Measurements from ENCODE around the gene GPC1.

Gene GPC1

DNA sequence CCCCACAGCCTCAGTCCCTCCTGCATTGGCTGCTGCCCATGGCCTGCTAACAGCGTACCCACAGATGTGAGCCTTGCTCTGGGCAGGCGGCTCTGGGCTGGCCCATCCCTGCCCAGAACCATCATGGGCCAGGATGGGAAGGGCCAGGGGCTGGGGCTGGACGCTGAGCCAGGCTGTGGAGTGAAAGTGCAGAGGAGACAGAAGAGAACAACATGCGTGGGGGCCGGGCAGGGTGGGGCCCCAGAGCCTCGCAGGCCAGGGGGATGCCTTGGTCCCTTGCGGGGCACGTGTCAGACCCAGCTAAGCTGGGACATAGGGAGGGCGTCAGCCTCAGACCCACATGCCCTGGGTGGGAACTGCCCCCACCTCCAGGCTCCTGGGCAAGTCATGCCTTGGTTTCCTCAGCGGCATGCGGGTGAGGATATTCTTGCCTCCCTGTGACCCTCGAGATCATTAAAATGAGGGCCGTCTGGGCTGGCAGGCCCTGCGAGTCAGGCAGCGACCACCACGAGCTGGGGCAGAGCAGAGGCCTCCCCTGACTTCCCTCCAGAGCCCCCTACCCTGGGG lies 27.3 kb downstream of the GPC1 start:
- Histone ChIP-seq H3K9me3 (ENCODE audit: insufficient read depth, low read depth, low read length) (no peaks in the 10 kb centered on the region), H3K9ac (ENCODE audit: low read depth, low read length) (no peak overlapping the region), H3K27ac (ENCODE audit: low read depth, low read length) (no peak overlapping the region), H3K27me3 (ENCODE audit: insufficient read depth, low read length) (no peaks in the 10 kb centered on the region), H3K36me3 (ENCODE audit: insufficient read depth, low read length) (peaks cover 20% of the 10 kb centered on the region), H3K4me1 (ENCODE audit: insufficient read depth, low read length) (peaks cover 7% of the 10 kb centered on the region), H3K4me3 (ENCODE audit: low read length) (no peak overlapping the region)
- WGBS, result 92% methylated on average over 16 of the region's 16 CpGs

GRCh38 chr2:240463274-240463865 lies 27.9 kb downstream of the GPC1 start:
- H3K4me1 ChIP-seq (ENCODE audit: insufficient read depth, low read length), result peaks cover 1% of the 10 kb centered on the region
- H3K27ac ChIP-seq (ENCODE audit: low read depth, low read length), result no peak overlapping the region
- H3K9me3 ChIP-seq (ENCODE audit: insufficient read depth, low read depth, low read length), result no peaks in the 10 kb centered on the region
- WGBS, result 93% methylated on average over 22 of the region's 22 CpGs
- no peak overlapping the region for H3K4me3 ChIP-seq (ENCODE audit: low read length)
- no peak overlapping the region for H3K9ac ChIP-seq (ENCODE audit: low read depth, low read length)
- H3K27me3 ChIP-seq (ENCODE audit: insufficient read depth, low read length), result no peaks in the 10 kb centered on the region
- H3K36me3 ChIP-seq (ENCODE audit: insufficient read depth, low read length), result peaks cover 20% of the 10 kb centered on the region

- H3K27me3 ChIP-seq (ENCODE audit: insufficient read depth, low read length), result no peaks in the 10 kb centered on the region
- H3K9me3 ChIP-seq (ENCODE audit: insufficient read depth, low read depth, low read length), result no peaks in the 10 kb centered on the region
- H3K9ac ChIP-seq (ENCODE audit: low read depth, low read length), result no peak overlapping the region
- H3K27ac ChIP-seq (ENCODE audit: low read depth, low read length), result no peak overlapping the region
- H3K36me3 ChIP-seq (ENCODE audit: insufficient read depth, low read length), result peaks cover 20% of the 10 kb centered on the region
- no peak overlapping the region for H3K4me3 ChIP-seq (ENCODE audit: low read length)
- H3K4me1 ChIP-seq (ENCODE audit: insufficient read depth, low read length), result no peaks in the 10 kb centered on the region
- WGBS, result 97% methylated on average over 21 of the region's 21 CpGs
Observed at GRCh38 chr2:240463866-240464481, 28.5 kb downstream of the GPC1 start.

GRCh38 chr2:240464514-240465241 lies 29.2 kb downstream of the GPC1 start:
- H3K9me3 ChIP-seq (ENCODE audit: insufficient read depth, low read depth, low read length), result no peaks in the 10 kb centered on the region
- no peak overlapping the region for H3K27ac ChIP-seq (ENCODE audit: low read depth, low read length)
- 84% methylated on average over 43 of the region's 43 CpGs for WGBS
- H3K27me3 ChIP-seq (ENCODE audit: insufficient read depth, low read length), result no peaks in the 10 kb centered on the region
- H3K4me3 ChIP-seq (ENCODE audit: low read length), result no peak overlapping the region
- peaks cover 20% of the 10 kb centered on the region for H3K36me3 ChIP-seq (ENCODE audit: insufficient read depth, low read length)
- no peak overlapping the region for H3K9ac ChIP-seq (ENCODE audit: low read depth, low read length)
- no peaks in the 10 kb centered on the region for H3K4me1 ChIP-seq (ENCODE audit: insufficient read depth, low read length)

- H3K9me3 ChIP-seq (ENCODE audit: insufficient read depth, low read depth, low read length), result no peaks in the 10 kb centered on the region
- no peaks in the 10 kb centered on the region for H3K4me1 ChIP-seq (ENCODE audit: insufficient read depth, low read length)
- no peak overlapping the region for H3K27ac ChIP-seq (ENCODE audit: low read depth, low read length)
- H3K9ac ChIP-seq (ENCODE audit: low read depth, low read length), result no peak overlapping the region
- peaks cover 20% of the 10 kb centered on the region for H3K36me3 ChIP-seq (ENCODE audit: insufficient read depth, low read length)
- H3K4me3 ChIP-seq (ENCODE audit: low read length), result no peak overlapping the region
- WGBS, result 97% methylated on average over 22 of the region's 22 CpGs
- no peaks in the 10 kb centered on the region for H3K27me3 ChIP-seq (ENCODE audit: insufficient read depth, low read length)
Observed at GRCh38 chr2:240465268-240465764, 29.9 kb downstream of the GPC1 start.

DNA sequence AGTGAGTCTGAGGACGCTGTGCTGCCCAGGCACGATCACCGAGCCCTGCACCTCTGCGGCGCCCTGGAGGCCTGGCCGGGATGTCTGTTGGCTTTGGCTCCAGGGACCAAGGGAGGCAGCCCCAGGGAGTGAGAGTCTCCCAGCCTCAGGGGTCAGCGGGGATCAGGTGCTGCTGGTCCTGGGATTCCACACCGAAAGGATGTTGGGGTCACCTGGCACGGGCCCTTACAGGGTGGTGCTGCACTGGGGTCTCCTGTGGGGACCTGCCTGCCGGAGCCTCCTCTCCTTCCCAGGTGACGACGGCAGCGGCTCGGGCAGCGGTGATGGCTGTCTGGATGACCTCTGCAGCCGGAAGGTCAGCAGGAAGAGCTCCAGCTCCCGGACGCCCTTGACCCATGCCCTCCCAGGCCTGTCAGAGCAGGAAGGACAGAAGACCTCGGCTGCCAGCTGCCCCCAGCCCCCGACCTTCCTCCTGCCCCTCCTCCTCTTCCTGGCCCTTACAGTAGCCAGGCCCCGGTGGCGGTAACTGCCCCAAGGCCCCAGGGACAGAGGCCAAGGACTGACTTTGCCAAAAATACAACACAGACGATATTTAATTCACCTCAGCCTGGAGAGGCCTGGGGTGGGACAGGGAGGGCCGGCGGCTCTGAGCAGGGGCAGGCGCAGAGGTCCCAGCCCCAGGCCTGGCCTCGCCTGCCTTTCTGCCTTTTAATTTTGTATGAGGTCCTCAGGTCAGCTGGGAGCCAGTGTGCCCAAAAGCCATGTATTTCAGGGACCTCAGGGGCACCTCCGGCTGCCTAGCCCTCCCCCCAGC lies 30.5 kb downstream of the GPC1 start:
- Histone ChIP-seq H3K36me3 (ENCODE audit: insufficient read depth, low read length) (peaks cover 20% of the 10 kb centered on the region), H3K4me3 (ENCODE audit: low read length) (no peak overlapping the region), H3K27me3 (ENCODE audit: insufficient read depth, low read length) (no peaks in the 10 kb centered on the region), H3K27ac (ENCODE audit: low read depth, low read length) (no peak overlapping the region), H3K4me1 (ENCODE audit: insufficient read depth, low read length) (no peaks in the 10 kb centered on the region), H3K9ac (ENCODE audit: low read depth, low read length) (no peak overlapping the region; the same call in 1 of the 2 replicates), H3K9me3 (ENCODE audit: insufficient read depth, low read depth, low read length) (no peaks in the 10 kb centered on the region)
- 88% methylated on average over 28 of the region's 28 CpGs for WGBS

GRCh38 chr2:240466579-240467148 lies 31.2 kb downstream of the GPC1 start:
- 91% methylated on average over 19 of the region's 19 CpGs for WGBS
- Histone ChIP-seq H3K4me1 (ENCODE audit: insufficient read depth, low read length) (no peaks in the 10 kb centered on the region), H3K9me3 (ENCODE audit: insufficient read depth, low read depth, low read length) (no peaks in the 10 kb centered on the region), H3K27ac (ENCODE audit: low read depth, low read length) (no peak overlapping the region), H3K36me3 (ENCODE audit: insufficient read depth, low read length) (peaks cover 20% of the 10 kb centered on the region), H3K27me3 (ENCODE audit: insufficient read depth, low read length) (no peaks in the 10 kb centered on the region), H3K4me3 (ENCODE audit: low read length) (no peak overlapping the region), H3K9ac (ENCODE audit: low read depth, low read length) (no peak overlapping the region)

- WGBS, result 91% methylated on average over 11 of the region's 12 CpGs
Observed at GRCh38 chr2:240467149-240467642, 31.7 kb downstream of the GPC1 start.

GRCh38 chr2:240467659-240468302 lies 32.3 kb downstream of the GPC1 start:
- H3K9ac ChIP-seq (ENCODE audit: low read depth, low read length), result no peak overlapping the region
- 90% methylated on average over 22 of the region's 22 CpGs for WGBS
- peaks cover 20% of the 10 kb centered on the region for H3K36me3 ChIP-seq (ENCODE audit: insufficient read depth, low read length)
- H3K27ac ChIP-seq (ENCODE audit: low read depth, low read length), result no peak overlapping the region
- no peaks in the 10 kb centered on the region for H3K9me3 ChIP-seq (ENCODE audit: insufficient read depth, low read depth, low read length)
- no peak overlapping the region for H3K4me3 ChIP-seq (ENCODE audit: low read length)
- H3K27me3 ChIP-seq (ENCODE audit: insufficient read depth, low read length), result no peaks in the 10 kb centered on the region; the same call in 1 of the 2 replicates
- H3K4me1 ChIP-seq (ENCODE audit: insufficient read depth, low read length), result no peaks in the 10 kb centered on the region

More at GRCh38 chr2:240467149-240467642, 31.7 kb downstream of the GPC1 start:
- H3K4me3 ChIP-seq (ENCODE audit: low read length), result no peak overlapping the region
- H3K27ac ChIP-seq (ENCODE audit: low read depth, low read length), result no peak overlapping the region
- H3K36me3 ChIP-seq (ENCODE audit: insufficient read depth, low read length), result peaks cover 20% of the 10 kb centered on the region
- H3K9ac ChIP-seq (ENCODE audit: low read depth, low read length), result no peak overlapping the region
- H3K9me3 ChIP-seq (ENCODE audit: insufficient read depth, low read depth, low read length), result no peaks in the 10 kb centered on the region
- no peaks in the 10 kb centered on the region; the same call in 1 of the 2 replicates for H3K27me3 ChIP-seq (ENCODE audit: insufficient read depth, low read length)
- no peaks in the 10 kb centered on the region for H3K4me1 ChIP-seq (ENCODE audit: insufficient read depth, low read length)
